NCI-H2029 (cell line): ENCODE measurements around the gene DPEP3.

Experiments
- DNase-seq: peaks from one replicate; lab custom pipeline; 2025; lab: John Stamatoyannopoulos, UW

The DPEP3 gene

DNA sequence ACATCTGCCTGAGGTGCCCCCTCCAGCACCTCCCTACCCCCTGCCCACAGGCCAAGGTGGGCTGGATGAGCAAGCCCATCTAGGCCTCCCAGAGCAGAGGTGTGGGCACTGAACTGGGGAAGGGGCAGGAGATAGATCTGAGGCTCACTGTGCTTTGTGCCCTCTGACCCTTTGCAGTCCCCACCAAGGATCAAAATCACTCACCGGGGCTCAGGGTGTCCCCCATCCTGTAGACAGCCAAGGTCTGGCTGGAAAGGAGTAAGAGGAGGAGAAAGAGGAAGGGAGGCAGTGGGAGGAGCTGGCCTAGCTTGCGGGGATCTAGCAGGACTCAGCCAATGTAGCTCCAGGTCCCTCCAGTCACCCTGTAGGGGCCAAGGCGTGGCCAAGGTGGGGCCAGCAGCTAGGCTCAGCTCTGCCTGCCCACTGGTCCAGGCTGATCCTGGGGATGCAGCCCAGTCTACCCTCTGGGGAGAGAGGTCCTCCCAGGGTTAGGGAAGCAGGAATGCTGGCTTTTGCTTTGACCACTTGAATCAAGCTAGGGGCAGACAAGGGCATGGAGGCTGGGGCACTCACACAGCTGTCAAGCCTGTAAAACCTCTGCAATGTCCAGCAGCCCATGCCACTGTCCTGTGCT, 13.6 kb downstream of the DPEP3 start:
- no peak for DNase-seq

DNA sequence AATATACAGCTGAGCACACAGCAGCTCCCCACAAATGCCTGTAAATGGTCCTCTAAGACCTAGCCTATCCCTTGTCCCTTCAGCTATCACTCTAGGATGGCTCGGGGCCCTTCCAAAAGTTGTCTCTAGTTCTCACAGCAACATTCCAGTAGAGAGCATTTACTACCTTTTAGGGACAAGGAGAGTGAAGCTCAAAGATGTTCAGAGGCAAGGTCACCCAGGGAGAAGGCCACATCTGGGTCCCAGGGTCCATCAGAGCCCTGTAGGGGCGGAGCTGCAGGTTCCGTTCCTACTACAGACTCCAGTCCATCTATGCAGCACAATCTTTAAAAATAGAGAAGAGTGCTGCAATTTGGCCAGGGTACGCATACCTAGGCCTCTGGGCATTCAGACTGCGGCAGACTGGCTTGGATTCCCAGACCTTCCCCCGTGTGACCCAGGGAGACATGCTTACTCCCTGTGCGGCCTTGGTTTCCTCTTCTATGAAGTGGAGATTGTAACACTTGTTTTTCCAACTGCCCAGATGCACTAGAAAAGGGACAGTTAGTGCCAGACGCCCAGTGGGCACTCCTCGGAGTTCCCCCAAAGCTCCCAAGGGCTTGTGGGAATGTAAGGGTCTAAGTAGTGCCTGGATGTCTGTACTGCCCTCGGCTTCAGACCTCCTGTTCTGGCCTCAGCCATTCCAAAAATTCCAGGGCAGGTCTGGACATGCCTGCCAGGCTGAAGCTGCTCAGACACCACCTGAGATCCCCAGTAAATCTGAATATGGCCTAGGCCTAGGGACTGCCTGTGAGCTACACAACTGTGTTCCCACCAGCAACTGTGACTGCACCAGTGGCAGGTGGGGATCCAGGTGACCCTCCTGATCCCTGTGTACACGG, 14.4 kb downstream of the DPEP3 start:
- DNase-seq: no peak

DNA sequence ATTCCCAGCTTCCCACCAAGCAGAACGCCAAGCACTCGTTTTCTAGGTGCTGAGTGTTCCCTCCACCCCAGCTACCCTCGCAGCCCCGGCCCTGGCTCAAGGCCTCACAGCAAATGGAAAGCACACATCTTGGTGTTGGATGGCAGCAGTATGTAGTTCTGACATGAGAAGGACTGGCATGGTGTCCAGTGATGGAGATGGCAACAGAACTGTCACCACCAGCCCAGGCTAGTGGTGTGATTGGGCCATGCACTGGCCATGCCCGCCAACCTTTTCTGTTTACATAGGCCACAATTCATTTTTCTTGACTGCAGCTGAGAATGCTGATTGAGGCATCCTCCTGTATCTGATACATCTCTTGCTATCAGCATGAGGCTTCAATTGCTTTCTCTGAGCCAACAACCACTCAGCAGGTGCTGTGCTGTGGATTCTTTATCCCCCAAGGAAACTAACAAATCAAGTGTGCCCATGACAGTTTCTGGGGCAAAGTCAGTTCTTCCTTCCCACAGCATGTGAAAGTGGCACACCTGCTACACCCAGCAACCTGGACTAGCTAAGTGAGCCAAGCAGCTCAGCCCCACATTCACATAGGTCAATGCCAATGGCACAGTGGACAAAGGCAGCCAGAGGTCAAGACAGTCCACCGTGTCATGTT, 15.7 kb downstream of the DPEP3 start:
- DNase-seq: no peak

DNA sequence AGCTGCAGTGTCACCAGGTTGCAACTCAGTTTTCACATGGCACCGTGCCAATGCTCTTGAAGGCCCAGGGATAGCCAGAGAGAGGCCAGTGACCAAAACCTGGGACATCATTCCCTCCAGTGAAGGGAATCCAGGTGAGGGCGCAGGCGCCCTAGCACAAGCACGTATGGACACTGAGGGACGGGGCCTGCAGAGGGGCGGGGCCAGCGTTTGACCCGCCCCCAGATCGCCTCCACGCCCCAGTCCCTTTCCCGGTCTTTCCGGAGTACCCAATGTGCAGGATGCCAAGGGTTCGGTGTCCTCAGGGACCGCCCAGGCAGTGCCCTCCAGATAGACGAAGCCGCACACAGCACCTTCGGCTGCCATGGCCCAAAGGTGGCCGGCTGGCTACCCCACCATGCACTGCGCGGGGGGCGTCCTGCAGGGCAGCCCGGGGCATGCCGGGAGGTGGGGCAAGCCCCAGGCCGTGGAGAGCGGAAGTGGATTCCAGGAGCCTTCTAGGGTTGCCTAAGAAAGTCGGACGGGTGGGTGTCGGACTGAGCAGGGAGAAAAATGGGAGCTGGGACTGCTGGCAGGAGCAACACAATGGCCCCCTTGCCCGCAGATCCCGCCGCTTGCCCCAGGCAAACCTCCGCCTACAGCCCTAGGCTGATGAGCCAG, 16.5 kb downstream of the DPEP3 start:
- no peak for DNase-seq

DNA sequence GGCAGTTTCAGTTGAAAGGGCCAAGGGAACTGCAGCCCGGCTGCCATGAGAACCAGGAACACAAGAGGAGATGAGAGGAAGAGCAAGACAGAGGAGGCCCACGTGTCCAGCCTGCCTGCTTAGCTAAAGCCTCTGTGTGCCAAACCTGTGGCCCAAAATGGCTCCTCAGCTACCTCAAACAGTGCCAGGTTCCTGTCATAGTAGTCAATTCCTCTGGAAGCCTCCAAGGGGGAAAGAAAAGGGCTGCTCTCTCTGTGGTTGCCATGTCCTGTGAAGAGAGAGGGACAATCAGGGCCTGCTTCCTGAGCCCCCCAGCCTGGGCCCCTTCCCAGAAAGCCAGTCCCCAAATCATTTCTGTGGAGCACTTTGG, 17.0 kb downstream of the DPEP3 start:
- DNase-seq: no peak

DNA sequence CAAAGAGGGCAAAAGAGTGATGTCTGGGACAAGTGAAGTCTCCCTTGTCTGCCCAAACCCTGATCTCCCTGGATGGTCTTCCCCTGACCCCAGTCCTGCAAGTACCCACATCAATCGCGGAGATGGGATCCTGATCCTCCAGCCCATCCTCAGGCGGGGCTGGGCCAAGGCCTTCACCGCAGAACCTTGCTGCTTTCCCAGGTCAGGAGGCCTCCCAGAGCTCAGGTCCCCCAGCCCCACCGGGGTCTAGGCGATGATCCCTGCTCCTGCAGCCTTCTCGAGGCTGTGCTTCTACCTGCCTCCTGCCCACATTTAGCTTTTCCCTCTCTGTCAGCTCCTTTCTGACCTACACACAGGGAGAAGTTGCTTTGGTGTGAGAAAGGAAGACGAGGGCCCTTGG, 18.2 kb downstream of the DPEP3 start:
- no peak for DNase-seq

DNA sequence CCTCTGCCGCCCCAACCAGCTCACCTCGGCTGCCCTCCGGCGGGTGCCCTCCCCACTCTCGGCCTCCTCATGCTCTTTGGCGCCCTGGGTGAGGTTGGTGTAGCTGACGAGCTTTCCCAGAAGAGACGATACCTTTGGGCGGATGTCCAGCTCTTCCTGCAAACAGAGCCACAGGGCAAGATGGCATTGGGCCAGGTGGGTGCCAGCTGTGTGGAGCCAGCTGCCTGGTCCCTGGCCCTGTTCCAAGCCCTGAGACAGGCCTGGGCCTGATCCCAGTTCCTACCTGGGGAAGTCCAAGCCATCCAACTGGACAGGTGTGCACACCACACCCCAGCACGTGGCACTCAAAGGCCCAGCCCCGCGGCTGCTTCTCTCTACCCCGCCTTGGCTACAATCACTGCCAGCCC, 18.7 kb downstream of the DPEP3 start:
- DNase-seq: peak; percentile 91

DNA sequence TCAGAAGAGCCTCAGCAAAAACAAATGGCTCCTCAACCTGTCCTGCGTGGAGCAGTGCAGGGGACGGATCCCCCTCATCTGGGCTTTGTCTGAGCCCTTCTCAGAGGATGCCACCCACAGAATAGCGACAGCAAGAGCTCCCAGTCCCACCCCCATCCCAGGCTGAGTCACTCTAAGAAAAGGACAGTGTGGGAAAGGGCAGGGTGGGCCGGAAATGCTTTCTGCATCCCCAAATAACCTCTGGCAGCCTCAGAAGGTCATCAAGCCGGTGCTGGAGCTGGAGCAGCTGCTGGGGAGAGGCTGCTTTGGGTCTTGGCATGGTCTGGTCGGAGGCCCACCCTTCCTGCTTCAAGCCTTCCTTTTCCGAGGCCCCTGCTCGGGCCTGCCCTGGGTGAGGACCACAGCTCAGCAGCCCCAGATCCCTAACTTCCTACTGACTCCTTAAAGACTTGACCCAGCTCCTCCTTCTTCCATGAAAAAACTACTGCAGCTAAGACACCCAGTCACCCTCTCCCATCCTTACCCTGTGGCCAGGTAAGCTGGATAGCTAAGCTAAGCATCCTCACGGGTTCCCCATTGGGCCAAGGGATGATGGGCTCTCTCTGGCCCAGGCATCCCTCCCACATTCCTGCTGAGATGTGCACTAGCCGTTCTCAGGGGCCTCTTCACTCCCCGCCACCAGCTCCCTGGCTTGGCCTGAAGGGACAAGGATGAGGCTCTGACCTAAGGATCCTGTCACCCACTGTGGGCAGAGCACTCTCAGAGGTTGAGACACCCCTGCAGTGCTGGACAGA, 20.6 kb downstream of the DPEP3 start:
- DNase-seq: no peak

DNA sequence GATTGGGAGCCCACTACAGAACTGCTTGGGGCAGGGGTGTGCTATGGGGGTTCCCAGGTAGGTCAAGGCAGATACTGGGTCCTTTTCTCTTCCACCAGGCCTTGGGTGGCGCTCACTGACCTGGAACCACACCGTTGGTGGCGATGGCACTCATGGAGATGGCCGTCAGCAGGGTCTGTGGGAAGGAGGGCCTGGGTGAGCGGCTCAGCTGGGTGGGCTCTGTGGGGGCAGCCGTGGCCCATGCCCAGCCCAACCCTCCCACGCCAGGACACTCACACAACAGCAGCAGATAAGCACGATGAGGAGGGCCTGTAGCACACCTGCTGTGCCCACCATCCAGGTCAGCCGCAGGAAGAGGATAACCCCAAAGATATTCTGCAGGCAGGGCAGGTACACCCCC, 22.7 kb downstream of the DPEP3 start:
- DNase-seq: no peak

DNA sequence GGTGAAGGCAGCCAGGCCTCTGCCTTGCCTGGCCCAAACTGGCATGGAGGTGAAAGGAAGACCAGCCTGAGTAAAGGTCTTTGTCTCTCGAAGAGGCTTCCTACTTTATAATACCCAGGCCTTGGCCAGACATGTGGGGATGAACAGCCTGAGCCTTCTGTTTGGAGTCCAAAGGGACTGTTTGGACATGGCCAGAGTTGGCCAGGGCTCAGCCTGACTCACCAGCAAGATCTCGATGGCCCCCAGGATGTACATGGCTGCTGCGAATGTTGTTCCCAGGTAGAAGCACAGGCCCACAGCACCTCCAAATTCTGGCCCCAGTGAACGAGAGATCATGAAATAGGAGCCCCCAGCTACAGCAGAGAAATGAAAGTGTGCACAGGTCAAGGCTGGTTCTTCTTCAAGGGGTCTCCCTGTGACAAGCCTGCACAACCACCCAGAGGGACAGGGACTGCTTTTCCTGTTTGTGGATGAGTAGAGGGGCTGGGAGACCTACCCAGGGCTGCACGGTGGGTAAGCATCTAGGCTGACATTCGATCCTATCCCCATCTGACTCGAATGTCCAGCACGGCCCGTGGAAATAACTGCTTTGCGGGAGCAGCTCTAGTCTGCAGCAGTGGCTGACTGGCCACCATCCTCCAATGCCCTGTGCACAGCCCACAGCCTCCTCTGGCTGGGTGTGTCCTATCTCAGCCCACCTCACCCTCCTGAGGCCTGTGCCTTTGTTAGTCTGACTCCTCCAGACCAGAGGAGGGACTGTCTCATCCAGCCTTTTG, 25.7 kb downstream of the DPEP3 start:
- no peak for DNase-seq

DNA sequence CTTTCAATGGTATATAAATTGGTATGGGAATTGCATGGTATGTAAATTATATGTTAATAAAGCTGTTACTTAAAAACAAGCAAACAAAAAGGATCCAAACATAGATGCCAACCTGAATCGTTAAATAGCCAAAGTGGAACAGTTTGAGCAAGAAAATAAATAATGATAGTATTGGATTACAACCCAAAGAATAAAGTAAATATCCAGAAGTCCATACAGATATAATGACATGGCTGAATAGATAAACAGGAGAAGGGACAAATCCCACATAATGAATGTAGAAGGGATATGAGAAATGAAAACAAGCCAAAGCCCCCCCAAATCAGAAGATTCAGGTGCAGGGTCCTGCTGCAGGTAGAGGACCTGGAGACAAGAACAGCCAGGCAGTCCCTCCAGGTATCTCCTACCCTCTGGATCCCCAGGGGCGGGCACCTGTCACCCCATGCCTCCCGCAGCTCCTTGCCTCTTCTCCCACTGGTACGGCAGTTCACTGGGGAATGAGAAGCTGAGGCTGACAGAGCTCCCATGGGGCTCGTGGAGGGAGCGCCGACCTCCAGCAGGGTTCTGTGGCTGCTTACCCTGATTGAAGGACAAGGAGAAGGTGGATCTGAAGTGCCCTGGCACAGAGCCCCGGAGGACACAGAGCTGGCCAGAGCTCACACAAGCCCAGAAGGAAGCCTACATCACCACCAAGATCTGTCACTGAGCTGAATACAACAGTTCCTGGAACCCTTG, 26.5 kb downstream of the DPEP3 start:
- no peak for DNase-seq

DNA sequence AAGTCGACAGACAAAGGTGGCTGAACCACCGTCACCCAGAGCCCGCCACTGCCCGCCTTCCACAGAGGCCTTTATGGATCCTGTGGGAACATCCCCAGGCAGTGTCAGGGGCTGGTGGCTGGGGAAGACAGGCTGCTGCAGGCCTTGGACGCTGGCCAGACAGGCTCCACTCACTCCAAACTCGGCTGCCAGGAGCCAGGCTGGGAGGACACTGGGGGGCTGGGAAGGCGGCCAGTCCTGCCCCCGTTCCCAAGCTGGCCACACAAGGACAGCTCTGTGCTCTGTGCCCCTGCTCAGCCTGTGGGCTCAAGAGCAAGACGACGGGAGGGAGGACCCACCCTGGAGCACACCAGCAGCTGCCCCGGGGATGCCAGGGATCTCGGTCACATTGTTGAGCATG, 28.8 kb downstream of the DPEP3 start:
- DNase-seq: no peak

DNA sequence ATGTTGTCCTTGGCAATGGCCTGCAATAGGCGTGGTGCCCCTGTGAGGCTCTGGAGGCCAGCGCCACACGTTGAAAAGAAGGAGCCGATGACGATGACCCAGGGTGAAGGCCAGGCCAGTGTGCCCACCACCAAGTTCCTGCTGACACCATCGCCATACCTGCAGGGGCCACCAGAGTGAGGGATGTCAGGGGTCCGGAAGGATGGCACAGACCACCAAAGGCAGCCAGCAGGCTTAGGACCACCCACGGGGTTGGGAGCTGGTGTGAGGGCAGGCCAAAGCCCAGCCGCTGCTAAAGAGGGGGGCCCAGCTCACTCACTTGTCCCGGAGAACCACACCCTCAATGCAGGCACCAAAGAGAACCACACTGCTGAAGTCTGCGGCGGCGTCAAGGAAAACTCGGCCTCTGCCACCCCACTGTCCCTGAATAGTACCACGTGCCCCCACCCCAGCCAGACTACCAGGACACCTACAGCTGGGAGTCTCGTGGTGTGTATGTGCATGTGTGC, 29.9 kb downstream of the DPEP3 start:
- no peak for DNase-seq

DNA sequence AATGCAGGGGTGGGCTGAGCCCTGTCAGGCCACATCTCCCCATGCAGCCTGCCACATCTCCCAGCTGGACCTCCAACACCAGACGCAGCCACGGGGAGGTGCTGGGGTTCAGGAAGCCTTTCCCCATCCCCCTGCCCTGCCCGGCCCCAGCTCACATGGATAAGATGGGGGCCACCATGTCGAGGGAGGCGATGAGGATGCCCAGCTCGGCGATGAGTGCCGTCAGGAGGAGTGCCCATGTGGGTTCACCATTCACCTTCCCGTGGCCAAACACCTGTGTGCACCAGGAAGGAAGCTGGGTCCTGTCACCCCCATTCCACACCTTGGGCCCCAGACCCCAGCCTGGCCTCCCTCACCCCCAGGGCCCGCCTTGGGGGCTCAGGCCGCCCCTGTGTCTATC, 30.7 kb downstream of the DPEP3 start:
- DNase-seq: no peak

DNA sequence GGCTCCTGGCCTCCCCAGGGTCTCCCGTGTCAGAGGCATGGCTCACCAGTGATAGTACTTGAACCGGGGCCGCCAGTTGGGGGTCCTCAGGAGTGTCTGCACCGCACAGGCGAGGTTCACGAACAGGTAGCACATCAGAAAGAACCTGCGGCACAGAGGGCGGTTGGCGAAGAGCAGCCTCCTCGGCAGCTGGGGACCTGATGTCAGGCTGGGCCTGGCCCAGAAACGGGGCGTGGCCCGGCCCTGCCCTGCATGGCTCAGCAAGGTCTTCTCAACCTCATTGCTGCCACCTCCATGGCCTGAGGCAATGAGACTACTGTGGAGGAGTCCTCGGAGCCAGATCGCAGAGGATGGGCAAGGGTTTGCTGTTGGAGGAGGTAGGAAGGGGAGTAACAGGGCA, 32.3 kb downstream of the DPEP3 start:
- DNase-seq: no peak

DNA sequence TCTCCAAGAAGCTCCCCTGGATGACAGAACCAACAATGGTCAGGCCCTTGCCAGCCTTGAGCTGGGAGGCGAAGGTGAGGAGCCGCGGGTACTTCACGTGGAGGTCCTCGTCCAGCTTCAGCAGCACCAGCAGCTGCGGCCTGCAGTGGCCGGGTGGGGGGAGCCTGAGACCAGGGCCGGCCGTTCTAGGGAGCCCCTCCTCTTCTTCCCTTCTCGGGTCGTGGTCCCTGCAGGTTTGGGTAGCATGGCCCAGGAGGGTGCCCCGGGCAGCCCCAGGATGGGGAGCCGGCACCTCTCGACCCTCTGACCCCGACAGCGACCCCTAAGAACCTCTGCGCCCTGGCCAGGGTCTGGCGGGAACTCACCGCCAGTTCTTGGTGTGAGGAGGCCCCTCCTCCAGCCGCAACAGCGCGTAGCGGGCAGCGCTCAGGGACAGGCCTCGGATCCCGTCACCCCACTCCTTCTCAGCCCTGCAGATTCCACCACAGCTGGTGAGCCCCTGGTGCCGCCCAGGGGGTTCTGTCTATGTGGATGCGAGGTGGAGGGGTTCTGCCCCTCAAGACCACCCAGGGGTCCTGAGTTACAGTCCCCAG, 33.2 kb downstream of the DPEP3 start:
- DNase-seq: no peak

DNA sequence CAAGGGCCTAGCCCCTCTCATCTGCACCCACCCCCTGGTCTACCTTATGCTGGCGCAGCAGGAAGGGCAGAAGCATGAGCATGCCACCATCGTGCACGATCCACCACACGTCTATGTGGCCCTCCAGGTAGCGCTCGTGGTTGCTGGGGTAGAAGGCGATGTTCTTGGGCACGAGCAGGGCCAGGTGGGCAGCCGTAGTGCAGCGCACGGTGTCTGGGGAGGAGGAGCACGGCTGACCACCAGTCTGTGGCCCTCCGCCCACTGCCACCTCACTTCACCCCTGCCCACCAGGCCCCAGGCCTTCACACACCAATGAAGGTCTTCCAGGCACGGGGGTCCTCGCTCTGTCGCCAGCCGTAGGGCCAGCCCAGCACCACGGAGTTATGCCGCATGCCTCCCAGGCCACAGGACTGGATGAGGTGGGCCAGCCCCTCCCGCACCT, 34.1 kb downstream of the DPEP3 start:
- DNase-seq: no peak

DNA sequence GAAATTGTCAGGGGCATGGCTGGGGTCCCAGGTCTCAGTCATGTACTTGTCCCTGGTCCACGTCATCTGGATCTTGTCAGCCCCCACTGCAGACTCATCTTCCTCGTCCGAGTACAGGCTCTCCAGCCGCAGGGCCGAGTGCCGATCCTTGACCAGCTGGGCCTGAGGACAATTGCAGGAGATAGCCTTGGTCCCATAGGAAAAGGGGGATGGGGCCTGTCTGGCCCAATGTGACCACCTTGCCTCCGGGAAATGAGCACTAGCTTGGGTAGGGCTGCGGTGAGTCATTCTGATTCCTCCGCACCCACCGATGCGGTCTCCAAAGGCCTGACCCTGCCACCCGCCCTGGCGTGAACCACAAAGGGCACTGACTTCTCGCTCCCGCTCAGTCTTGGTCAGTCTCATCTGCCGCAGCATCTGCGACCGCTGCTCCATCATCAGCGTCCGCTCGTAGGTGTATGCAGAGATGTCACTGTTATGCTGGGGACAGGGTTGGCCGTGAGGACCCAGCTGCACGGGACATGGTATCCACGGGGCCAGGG, 34.8 kb downstream of the DPEP3 start:
- no peak for DNase-seq

DNA sequence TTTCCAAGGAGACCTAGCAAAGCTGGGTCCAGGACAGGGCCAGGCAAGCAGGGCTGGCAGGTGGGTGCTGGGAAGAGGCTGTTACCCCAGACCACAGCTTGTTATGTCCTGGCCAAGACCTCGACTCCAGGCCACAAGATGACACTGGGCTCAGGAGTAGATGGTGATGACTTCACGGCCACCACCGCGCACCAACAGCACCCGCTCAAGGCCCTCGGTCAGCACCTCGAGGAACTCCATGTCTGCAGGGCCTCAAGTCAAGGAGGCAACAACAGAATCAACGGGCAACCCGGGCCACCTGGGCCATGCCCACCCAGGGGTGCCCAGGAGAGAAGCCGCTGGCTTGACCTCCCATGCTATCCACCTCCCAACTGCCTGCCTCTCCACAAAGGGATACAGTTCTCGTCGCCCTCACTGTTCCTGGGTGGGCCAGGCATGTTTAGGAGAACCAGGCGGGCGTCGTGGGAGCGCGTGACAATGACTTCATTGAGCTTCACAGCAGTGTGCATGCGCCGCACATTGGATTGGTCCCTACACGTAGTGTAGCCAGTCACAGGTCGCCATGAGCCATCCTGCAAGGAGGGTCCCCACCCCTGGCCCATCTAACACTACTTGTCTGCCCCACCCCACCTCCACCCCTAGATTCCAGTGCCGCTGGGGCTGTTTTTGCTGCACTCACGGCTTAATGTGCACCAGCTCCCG, 35.5 kb downstream of the DPEP3 start:
- no peak for DNase-seq
